ENCODE data around the gene RTF1. TPM values are rescaled to one million over a fixed set of nuclear protein-coding genes. Genes with fewer than 3 reads are reported as not detected.

Gene RTF1
- total RNA-seq, 1 donor from 2014 or later = 9.4 TPM

DNA sequence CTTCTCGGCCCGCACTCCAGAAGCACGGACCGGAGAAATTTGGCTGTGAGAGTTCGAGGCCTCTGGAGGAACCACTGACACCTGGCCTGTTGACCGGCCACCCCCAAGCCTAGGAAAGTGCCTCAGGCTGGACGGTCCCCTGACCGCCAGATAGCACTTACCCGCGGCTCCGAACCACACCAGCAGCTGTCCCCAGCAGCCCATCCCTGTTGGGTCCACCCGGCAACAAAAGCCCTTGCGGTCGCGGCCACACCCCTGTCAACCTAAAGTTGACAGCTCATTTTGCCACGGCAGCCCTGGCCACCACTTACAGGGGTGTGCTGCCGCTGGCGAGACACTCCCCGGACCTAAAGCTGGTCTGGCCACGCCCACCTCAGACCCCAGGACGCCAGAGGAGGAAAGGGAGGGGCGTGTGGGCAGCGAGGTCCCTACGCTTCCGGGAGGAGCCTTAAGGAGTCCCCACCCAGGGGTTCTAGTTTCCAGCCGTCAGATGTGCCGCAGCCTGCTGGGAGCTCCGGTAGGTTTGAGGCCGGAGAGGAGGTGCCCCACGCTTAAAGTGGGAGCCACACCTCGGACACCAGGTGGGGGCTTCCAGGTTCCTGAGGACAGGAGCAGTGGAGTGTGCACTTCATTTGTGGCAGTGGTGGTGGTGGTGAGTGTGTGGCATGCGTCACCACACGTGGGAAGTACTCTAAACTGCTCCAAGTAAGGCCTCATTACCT is 96.8 kb downstream of the RTF1 start, which contains the start of gene LTK:
Gene LTK (minus strand): TSS at position 322 of the 722 bp plus-strand sequence. CDS start 118 bp downstream, at position 204.
- intact Hi-C loops (cut with DNase I) = loop anchor here (10.0 kb wide), 1 partner anchor 781 kb away; no protein-coding TSS in a partner anchor

DNA sequence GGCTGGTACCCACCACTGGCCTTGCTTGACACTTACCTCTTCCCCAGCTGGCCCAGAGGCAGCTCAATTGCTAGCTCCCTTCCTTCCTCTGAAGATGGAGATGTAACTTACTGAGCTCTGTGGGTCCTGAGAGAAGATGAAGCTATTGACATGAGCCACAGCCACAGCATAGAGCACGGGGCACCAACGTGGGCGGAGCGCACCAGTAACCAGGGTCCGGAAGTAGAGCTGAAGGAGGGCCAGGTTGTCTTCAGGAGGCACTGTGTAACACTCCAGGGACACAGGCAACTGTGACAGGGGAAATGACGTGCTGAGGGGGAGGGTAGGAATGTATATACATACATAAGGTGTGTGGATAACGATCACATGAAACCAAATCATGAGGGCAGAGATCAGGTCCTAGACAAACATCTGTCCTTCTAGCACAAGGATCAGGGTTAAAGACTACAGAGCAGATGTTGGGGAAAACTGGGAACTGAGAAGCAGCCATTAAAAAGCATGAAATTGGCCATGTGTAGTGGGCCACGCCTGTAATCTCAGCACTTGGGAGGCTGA is 101.1 kb downstream of the RTF1 start:
- H3K9me3 ChIP-seq = no peaks in the 10 kb centered on the region
- no peak overlapping the region for H3K27ac ChIP-seq
- H3K4me3 ChIP-seq = no peak overlapping the region
- TF ChIP-seq, protein P1, sequence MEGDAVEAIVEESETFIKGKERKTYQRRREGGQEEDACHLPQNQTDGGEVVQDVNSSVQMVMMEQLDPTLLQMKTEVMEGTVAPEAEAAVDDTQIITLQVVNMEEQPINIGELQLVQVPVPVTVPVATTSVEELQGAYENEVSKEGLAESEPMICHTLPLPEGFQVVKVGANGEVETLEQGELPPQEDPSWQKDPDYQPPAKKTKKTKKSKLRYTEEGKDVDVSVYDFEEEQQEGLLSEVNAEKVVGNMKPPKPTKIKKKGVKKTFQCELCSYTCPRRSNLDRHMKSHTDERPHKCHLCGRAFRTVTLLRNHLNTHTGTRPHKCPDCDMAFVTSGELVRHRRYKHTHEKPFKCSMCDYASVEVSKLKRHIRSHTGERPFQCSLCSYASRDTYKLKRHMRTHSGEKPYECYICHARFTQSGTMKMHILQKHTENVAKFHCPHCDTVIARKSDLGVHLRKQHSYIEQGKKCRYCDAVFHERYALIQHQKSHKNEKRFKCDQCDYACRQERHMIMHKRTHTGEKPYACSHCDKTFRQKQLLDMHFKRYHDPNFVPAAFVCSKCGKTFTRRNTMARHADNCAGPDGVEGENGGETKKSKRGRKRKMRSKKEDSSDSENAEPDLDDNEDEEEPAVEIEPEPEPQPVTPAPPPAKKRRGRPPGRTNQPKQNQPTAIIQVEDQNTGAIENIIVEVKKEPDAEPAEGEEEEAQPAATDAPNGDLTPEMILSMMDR (IDR thresholded peaks at IDR 0.05) = no peak
- peaks cover 0 to 5% of the 10 kb centered on the region in 2 donors for H3K4me1 ChIP-seq
- H3K27me3 ChIP-seq = no peaks in the 10 kb centered on the region
- H3K36me3 ChIP-seq = peaks cover 9 to 15% of the 10 kb centered on the region in 2 donors
- intact Hi-C loops (cut with DNase I) = loop anchor here (10.0 kb wide), 1 partner anchor 777 kb away; no protein-coding TSS in a partner anchor
- no peak for DNase-seq (ENCODE audit: low spot score in 2 of 2)

More for the DNA sequence above, 96.8 kb downstream of the RTF1 start, which contains the start of gene LTK:
- DNase-seq (ENCODE audit: low spot score in 2 of 2) = no peak
- H3K4me1 ChIP-seq = peaks cover 4 to 17% of the 10 kb centered on the region in 2 donors
- TF ChIP-seq, protein P1 (IDR thresholded peaks at IDR 0.05) = no peak
- no peak within 1 kb of the TSS for H3K27ac ChIP-seq
- H3K9me3 ChIP-seq = no peaks in the 10 kb centered on the region
- H3K27me3 ChIP-seq = peaks cover 17% of the 10 kb centered on the region
- H3K4me3 ChIP-seq = peak within 1 kb of the TSS; percentile 39 to 53
- peaks cover 0 to 4% of the 10 kb centered on the region in 2 donors for H3K36me3 ChIP-seq

DNA sequence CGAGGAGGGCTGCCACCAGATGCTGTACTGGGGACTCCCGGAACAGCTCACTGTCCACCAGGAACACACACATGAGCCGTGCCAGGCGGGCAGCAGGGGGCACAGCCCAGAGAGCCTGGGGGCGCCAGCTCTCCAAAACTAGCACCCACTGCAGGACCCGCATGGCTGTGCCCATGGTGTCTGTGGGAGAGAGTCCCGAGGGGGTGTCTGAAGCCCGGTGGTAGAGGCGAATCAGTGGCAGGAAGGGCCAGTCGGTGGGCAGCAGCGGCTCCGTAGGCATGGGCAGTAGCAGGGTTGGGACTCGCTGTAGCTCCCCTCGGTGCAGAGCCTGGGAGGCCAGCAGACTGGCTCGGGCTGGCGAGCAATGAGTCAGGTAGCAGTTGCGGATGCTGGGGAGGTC is 103.7 kb downstream of the RTF1 start:
- no peaks in the 10 kb centered on the region for H3K9me3 ChIP-seq
- H3K27ac ChIP-seq = no peak overlapping the region
- intact Hi-C loops (cut with DNase I) = no loop called here
- no peaks in the 10 kb centered on the region for H3K27me3 ChIP-seq
- TF ChIP-seq, protein P1 (IDR thresholded peaks at IDR 0.05) = no peak
- DNase-seq (ENCODE audit: low spot score in 2 of 2) = no peak
- H3K36me3 ChIP-seq = peaks cover 12 to 35% of the 10 kb centered on the region in 2 donors
- H3K4me3 ChIP-seq = no peak overlapping the region
- H3K4me1 ChIP-seq = no peaks in the 10 kb centered on the region

DNA sequence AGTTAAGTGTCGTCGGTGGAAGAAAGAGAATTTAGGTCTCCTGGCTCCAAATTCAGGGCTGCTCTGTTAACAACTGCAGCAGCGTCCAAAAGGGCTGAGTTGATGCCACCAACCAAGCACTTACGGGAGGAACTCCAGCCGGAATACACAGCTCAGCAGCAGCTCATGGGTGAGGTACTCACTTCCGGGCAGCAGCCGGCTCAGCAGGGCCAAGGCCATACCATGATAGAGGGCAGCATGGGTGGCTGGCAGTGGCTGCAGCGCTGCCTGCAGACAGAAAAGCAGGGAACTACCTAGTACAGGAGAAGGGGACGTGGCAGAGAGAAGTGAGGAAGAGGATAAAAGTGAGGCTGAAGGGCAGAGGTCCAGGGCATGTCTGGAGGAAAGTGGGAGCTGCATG is 104.7 kb downstream of the RTF1 start:
- Histone ChIP-seq H3K27ac (no peak overlapping the region), H3K27me3 (no peaks in the 10 kb centered on the region), H3K9me3 (no peaks in the 10 kb centered on the region), H3K36me3 (peaks cover 15 to 45% of the 10 kb centered on the region in 2 donors), H3K4me1 (no peaks in the 10 kb centered on the region), H3K4me3 (no peak overlapping the region)
- TF ChIP-seq, protein P1 (IDR thresholded peaks at IDR 0.05) = no peak
- DNase-seq (ENCODE audit: low spot score in 2 of 2) = no peak
- intact Hi-C loops (cut with DNase I) = no loop called here

DNA sequence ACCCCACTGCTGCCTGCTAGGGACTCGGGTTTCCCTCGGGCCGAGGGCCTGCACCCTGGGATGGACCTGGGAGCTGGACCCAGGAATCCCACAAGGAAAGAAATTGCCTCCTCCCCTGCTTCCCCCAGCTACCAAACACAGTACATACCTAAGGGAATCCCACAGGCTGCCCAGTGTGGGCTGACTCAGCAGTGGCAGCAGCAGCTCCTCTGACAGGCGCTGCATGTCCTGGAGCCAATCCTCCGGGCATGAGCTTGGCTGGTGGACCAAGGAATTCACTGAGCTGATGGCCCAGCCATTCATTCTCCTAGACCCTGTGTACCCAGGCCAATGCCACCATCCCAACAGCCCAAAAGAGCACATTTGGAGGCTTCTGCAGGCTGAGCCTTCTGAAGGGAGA is 106.2 kb downstream of the RTF1 start:
- H3K27me3 ChIP-seq = no peaks in the 10 kb centered on the region
- TF ChIP-seq, protein P1 (IDR thresholded peaks at IDR 0.05) = no peak
- H3K4me1 ChIP-seq = no peaks in the 10 kb centered on the region
- peaks cover 25 to 60% of the 10 kb centered on the region in 2 donors for H3K36me3 ChIP-seq
- no peak overlapping the region for H3K27ac ChIP-seq
- DNase-seq (ENCODE audit: low spot score in 2 of 2) = no peak
- no peaks in the 10 kb centered on the region for H3K9me3 ChIP-seq
- no peak overlapping the region for H3K4me3 ChIP-seq
- intact Hi-C loops (cut with DNase I) = no loop called here
